ENCODE data around the gene PIK3IP1.

Gene PIK3IP1

GRCh38 chr22:31278626-31279326, 13.5 kb downstream of the PIK3IP1 start:
- no peak overlapping the region for H2AK5ac ChIP-seq (ENCODE audit: low read depth, low read length)
- no peak for DNase-seq (ENCODE audit: low spot score)
- H3K27me3 ChIP-seq (ENCODE audit: control insufficient read depth in 3 of 3, insufficient read depth in 3 of 3, low read depth in 1 of 3, low read length in 3 of 3), result no peaks in the 10 kb centered on the region
- H4K91ac ChIP-seq (ENCODE audit: low read depth, low read length, poor library complexity), result no peak overlapping the region
- H3K23ac ChIP-seq (ENCODE audit: low read depth, low read length, poor library complexity), result no peak overlapping the region
- H4K8ac ChIP-seq (ENCODE audit: low read depth, low read length), result no peak overlapping the region
- H3K79me1 ChIP-seq (ENCODE audit: low read depth, low read length), result no peaks in the 10 kb centered on the region
- H3K4me2 ChIP-seq (ENCODE audit: insufficient read depth, low read length, poor library complexity, severe bottlenecking), result no peak overlapping the region
- peaks cover 25 to 80% of the 10 kb centered on the region in 2 donors for H3K36me3 ChIP-seq (replicated peaks in 1 of 2; ENCODE audit: control insufficient read depth in 2 of 2, insufficient read depth in 2 of 2, low read length in 2 of 2)
- H3K9ac ChIP-seq (ENCODE audit: low read depth, low read length, poor library complexity), result no peak overlapping the region
- H3K4me3 ChIP-seq (ENCODE audit: low read length in 2 of 2), result no peak overlapping the region
- no peak overlapping the region for H2BK15ac ChIP-seq (ENCODE audit: low read length)
- no peak overlapping the region for H3K27ac ChIP-seq (replicated peaks; ENCODE audit: low read length)
- peaks cover 0 to 1% of the 10 kb centered on the region in 2 donors for H3K4me1 ChIP-seq (ENCODE audit: control insufficient read depth in 2 of 2, insufficient read depth in 1 of 2, low read depth in 1 of 2, low read length in 2 of 2)
- H3K4ac ChIP-seq (ENCODE audit: low read length), result no peak overlapping the region
- H2BK5ac ChIP-seq (ENCODE audit: low read length), result no peak overlapping the region
- no CpG with 5 or more reads among the region's 6 CpGs for WGBS, 2 donors (ENCODE audit: extremely low coverage in 2 of 2, insufficient read length in 2 of 2, insufficient replicate concordance in 1 of 2)
- H2BK12ac ChIP-seq (ENCODE audit: low read length), result no peak overlapping the region
- H2BK120ac ChIP-seq (ENCODE audit: low read depth, low read length), result no peak overlapping the region
- no peak overlapping the region for H3K14ac ChIP-seq (ENCODE audit: low read length)
- no peak overlapping the region for H2AFZ ChIP-seq (ENCODE audit: low read length)
- H3K9me3 ChIP-seq (replicated peaks in 1 of 2; ENCODE audit: control insufficient read depth in 2 of 2, insufficient read depth in 1 of 2, low read depth in 1 of 2, low read length in 2 of 2), result no peaks in the 10 kb centered on the region
- no peak overlapping the region for H3K18ac ChIP-seq (ENCODE audit: low read length)

- no peak overlapping the region for H3K4me2 ChIP-seq (ENCODE audit: insufficient read depth, low read length, poor library complexity, severe bottlenecking)
- no peak overlapping the region for H3K23ac ChIP-seq (ENCODE audit: low read depth, low read length, poor library complexity)
- no peak overlapping the region for H2BK15ac ChIP-seq (ENCODE audit: low read length)
- H2BK5ac ChIP-seq (ENCODE audit: low read length), result no peak overlapping the region
- no peaks in the 10 kb centered on the region for H3K79me1 ChIP-seq (ENCODE audit: low read depth, low read length)
- H4K8ac ChIP-seq (ENCODE audit: low read depth, low read length), result no peak overlapping the region
- H3K36me3 ChIP-seq (replicated peaks in 1 of 2; ENCODE audit: control insufficient read depth in 2 of 2, insufficient read depth in 2 of 2, low read length in 2 of 2), result peaks cover 28 to 84% of the 10 kb centered on the region in 2 donors
- no peak overlapping the region for H3K9ac ChIP-seq (ENCODE audit: low read depth, low read length, poor library complexity)
- H3K4ac ChIP-seq (ENCODE audit: low read length), result no peak overlapping the region
- H3K4me3 ChIP-seq (ENCODE audit: low read length in 2 of 2), result no peak overlapping the region
- H3K18ac ChIP-seq (ENCODE audit: low read length), result no peak overlapping the region
- no peak overlapping the region for H2AK5ac ChIP-seq (ENCODE audit: low read depth, low read length)
- no CpG with 5 or more reads among the region's 9 CpGs for WGBS, 2 donors (ENCODE audit: extremely low coverage in 2 of 2, insufficient read length in 2 of 2, insufficient replicate concordance in 1 of 2)
- H3K27ac ChIP-seq (replicated peaks; ENCODE audit: low read length), result no peak overlapping the region
- H2BK12ac ChIP-seq (ENCODE audit: low read length), result no peak overlapping the region
- H3K4me1 ChIP-seq (ENCODE audit: control insufficient read depth in 2 of 2, insufficient read depth in 1 of 2, low read depth in 1 of 2, low read length in 2 of 2), result peaks cover 0 to 1% of the 10 kb centered on the region in 2 donors
- H3K9me3 ChIP-seq (replicated peaks in 1 of 2; ENCODE audit: control insufficient read depth in 2 of 2, insufficient read depth in 1 of 2, low read depth in 1 of 2, low read length in 2 of 2), result no peaks in the 10 kb centered on the region
- no peaks in the 10 kb centered on the region for H3K27me3 ChIP-seq (ENCODE audit: control insufficient read depth in 3 of 3, insufficient read depth in 3 of 3, low read depth in 1 of 3, low read length in 3 of 3)
- H3K14ac ChIP-seq (ENCODE audit: low read length), result no peak overlapping the region
- no peak for DNase-seq (ENCODE audit: low spot score)
- no peak overlapping the region for H2AFZ ChIP-seq (ENCODE audit: low read length)
- H4K91ac ChIP-seq (ENCODE audit: low read depth, low read length, poor library complexity), result no peak overlapping the region
- no peak overlapping the region for H2BK120ac ChIP-seq (ENCODE audit: low read depth, low read length)
These were observed 14.1 kb downstream of the PIK3IP1 start for GRCh38 chr22:31278151-31278621.

GRCh38 chr22:31277741-31278140, 14.5 kb downstream of the PIK3IP1 start:
- H3K27ac ChIP-seq (replicated peaks; ENCODE audit: low read length), result no peak overlapping the region
- DNase-seq (ENCODE audit: low spot score), result no peak
- peaks cover 28 to 87% of the 10 kb centered on the region in 2 donors for H3K36me3 ChIP-seq (replicated peaks in 1 of 2; ENCODE audit: control insufficient read depth in 2 of 2, insufficient read depth in 2 of 2, low read length in 2 of 2)
- no peak overlapping the region for H4K8ac ChIP-seq (ENCODE audit: low read depth, low read length)
- no peak overlapping the region for H3K4me2 ChIP-seq (ENCODE audit: insufficient read depth, low read length, poor library complexity, severe bottlenecking)
- no peaks in the 10 kb centered on the region for H3K27me3 ChIP-seq (ENCODE audit: control insufficient read depth in 3 of 3, insufficient read depth in 3 of 3, low read depth in 1 of 3, low read length in 3 of 3)
- WGBS, 2 donors (ENCODE audit: extremely low coverage in 2 of 2, insufficient read length in 2 of 2, insufficient replicate concordance in 1 of 2), result no CpG with 5 or more reads among the region's 5 CpGs
- H2AK5ac ChIP-seq (ENCODE audit: low read depth, low read length), result no peak overlapping the region
- no peak overlapping the region for H3K14ac ChIP-seq (ENCODE audit: low read length)
- no peak overlapping the region for H2BK12ac ChIP-seq (ENCODE audit: low read length)
- H4K91ac ChIP-seq (ENCODE audit: low read depth, low read length, poor library complexity), result no peak overlapping the region
- H3K18ac ChIP-seq (ENCODE audit: low read length), result no peak overlapping the region
- no peak overlapping the region for H2AFZ ChIP-seq (ENCODE audit: low read length)
- no peak overlapping the region for H2BK120ac ChIP-seq (ENCODE audit: low read depth, low read length)
- no peaks in the 10 kb centered on the region for H3K9me3 ChIP-seq (replicated peaks in 1 of 2; ENCODE audit: control insufficient read depth in 2 of 2, insufficient read depth in 1 of 2, low read depth in 1 of 2, low read length in 2 of 2)
- no peaks in the 10 kb centered on the region for H3K79me1 ChIP-seq (ENCODE audit: low read depth, low read length)
- no peak overlapping the region for H3K4me3 ChIP-seq (ENCODE audit: low read length in 2 of 2)
- no peak overlapping the region for H2BK15ac ChIP-seq (ENCODE audit: low read length)
- H2BK5ac ChIP-seq (ENCODE audit: low read length), result no peak overlapping the region
- H3K9ac ChIP-seq (ENCODE audit: low read depth, low read length, poor library complexity), result no peak overlapping the region
- no peak overlapping the region for H3K23ac ChIP-seq (ENCODE audit: low read depth, low read length, poor library complexity)
- H3K4me1 ChIP-seq (ENCODE audit: control insufficient read depth in 2 of 2, insufficient read depth in 1 of 2, low read depth in 1 of 2, low read length in 2 of 2), result no peaks in the 10 kb centered on the region
- no peak overlapping the region for H3K4ac ChIP-seq (ENCODE audit: low read length)

GRCh38 chr22:31276426-31277167, 15.7 kb downstream of the PIK3IP1 start:
- WGBS, 2 donors (ENCODE audit: extremely low coverage in 2 of 2, insufficient read length in 2 of 2, insufficient replicate concordance in 1 of 2), result no CpG with 5 or more reads among the region's 69 CpGs
- Histone ChIP-seq H3K4ac (ENCODE audit: low read length) (no peak overlapping the region), H3K9ac (ENCODE audit: low read depth, low read length, poor library complexity) (no peak overlapping the region), H2BK120ac (ENCODE audit: low read depth, low read length) (no peak overlapping the region), H2AFZ (ENCODE audit: low read length) (no peak overlapping the region), H3K79me1 (ENCODE audit: low read depth, low read length) (no peaks in the 10 kb centered on the region), H2BK5ac (ENCODE audit: low read length) (no peak overlapping the region), H3K36me3 (replicated peaks in 1 of 2; ENCODE audit: control insufficient read depth in 2 of 2, insufficient read depth in 2 of 2, low read length in 2 of 2) (peaks cover 27 to 84% of the 10 kb centered on the region in 2 donors), H3K27ac (replicated peaks; ENCODE audit: low read length) (no peak overlapping the region), H2BK15ac (ENCODE audit: low read length) (no peak overlapping the region), H2AK5ac (ENCODE audit: low read depth, low read length) (no peak overlapping the region), H4K91ac (ENCODE audit: low read depth, low read length, poor library complexity) (no peak overlapping the region), H2BK12ac (ENCODE audit: low read length) (no peak overlapping the region), H3K4me1 (ENCODE audit: control insufficient read depth in 2 of 2, insufficient read depth in 1 of 2, low read depth in 1 of 2, low read length in 2 of 2) (peaks cover 0 to 3% of the 10 kb centered on the region in 2 donors), H3K4me3 (ENCODE audit: low read length in 2 of 2) (no peak overlapping the region), H3K14ac (ENCODE audit: low read length) (no peak overlapping the region), H3K27me3 (ENCODE audit: control insufficient read depth in 3 of 3, insufficient read depth in 3 of 3, low read depth in 1 of 3, low read length in 3 of 3) (no peaks in the 10 kb centered on the region), H3K4me2 (ENCODE audit: insufficient read depth, low read length, poor library complexity, severe bottlenecking) (no peak overlapping the region), H3K23ac (ENCODE audit: low read depth, low read length, poor library complexity) (no peak overlapping the region), H3K9me3 (replicated peaks in 1 of 2; ENCODE audit: control insufficient read depth in 2 of 2, insufficient read depth in 1 of 2, low read depth in 1 of 2, low read length in 2 of 2) (no peaks in the 10 kb centered on the region), H4K8ac (ENCODE audit: low read depth, low read length) (no peak overlapping the region), H3K18ac (ENCODE audit: low read length) (no peak overlapping the region)
- no peak for DNase-seq (ENCODE audit: low spot score)

All from neuronal stem cell (in vitro differentiated cells).